K562 (cell line): ENCODE results near the gene ANGPTL7. TPM values are rescaled to one million over a fixed set of nuclear protein-coding genes. Genes with fewer than 3 reads are reported as not detected.

Experiments used
- ATAC-seq: fragments of 200-7000 bp; cut with Tn5 transposase; 3 replicates; pipeline ENCODE4 v1.9.1; 2020; ENCODE audit warnings: moderate library complexity
- BruUV-seq: library from RNA; stranded (reverse); fragments of 400-500 nt; replicated peaks from 2 replicates; lab custom pipeline; 2021; lab: Mats Ljungman, UMichigan
- CTCF ChIA-PET: fragments of 300-600 bp; formaldehyde crosslinking; extraction: SDS; loops from one replicate; lab custom pipeline; 2021; ENCODE audit warnings: low intra/inter-chr PET ratio; lab: Yijun Ruan, JAX
- POLR2A ChIA-PET: fragments of 300-600, 350-650 bp; sonication (Branson Sonifier 250); formaldehyde crosslinking; extraction: SDS; loops from one replicate; lab custom pipeline; 2021; ENCODE audit warnings: antibody characterized with exemption, inconsistent platforms; lab: Yijun Ruan, JAX
- DNase-seq, 4 experiments: peaks; one replicate each; pipeline versions ENCODE4 v3.0.0 to v3.0.0-alpha.2; 2011 to 2018; ENCODE audit warnings: low spot score in 3 of 4, mixed read lengths in 3 of 4; ENCODE audit errors: extremely low read depth in 1 of 4
- FAIRE-seq: peaks from 2 replicates; lab custom pipeline; 2011; peaks lifted over from hg19 to GRCh38; lab: Jason Lieb, UNC
- H2AFZ ChIP-seq: 2 replicates; pipeline ENCODE4 v1.6.0; 2011; ENCODE audit warnings: low read depth, low read length, control low read depth, inconsistent platforms
- H3K27ac ChIP-seq: fragments of 200-600 bp; 3 replicates; pipeline ENCODE4 v1.8.0; 2011; ENCODE audit warnings: low read depth, mild to moderate bottlenecking, control low read depth, inconsistent platforms, low read length, moderate library complexity, mixed read lengths; ENCODE audit errors: extremely low read depth
- H3K27me3 ChIP-seq, 2 experiments: fragments of 300-600 bp in 1 of 2; 2 replicates in 1 of 2; 3 replicates in 1 of 2; pipeline versions ENCODE4 v1.6.0 to v1.8.0; 2011; ENCODE audit warnings: inconsistent platforms in 2 of 2, low read length in 2 of 2, mild to moderate bottlenecking in 1 of 2, mixed read lengths in 1 of 2, moderate library complexity in 1 of 2; ENCODE audit not compliant: control insufficient read depth in 2 of 2, insufficient read depth in 2 of 2
- H3K36me3 ChIP-seq: fragments of 300-600 bp; 3 replicates; pipeline ENCODE4 v1.8.0; 2011; ENCODE audit warnings: mild to moderate bottlenecking, low read length, inconsistent platforms; ENCODE audit not compliant: control insufficient read depth, insufficient read depth
- H3K4me1 ChIP-seq, 2 experiments: fragments of 200-600 bp in 1 of 2; replicated peaks in 1 of 2; 2 replicates in 1 of 2; 3 replicates in 1 of 2; pipeline versions ENCODE4 v1.5.1 to v1.8.0; 2011; ENCODE audit warnings: inconsistent platforms in 2 of 2, low read length in 2 of 2, mild to moderate bottlenecking in 1 of 2, mixed read lengths in 1 of 2, moderate library complexity in 1 of 2; ENCODE audit not compliant: control insufficient read depth in 2 of 2, insufficient read depth in 2 of 2
- H3K4me2 ChIP-seq: 2 replicates; pipeline ENCODE4 v1.6.1; 2011; ENCODE audit warnings: low read length, control low read depth, inconsistent platforms, mixed read lengths; ENCODE audit not compliant: insufficient read depth
- H3K4me3 ChIP-seq: fragments of 200-600 bp; sonication (generic), shearing (Covaris generic); 2 replicates; pipeline ENCODE4 v1.5.1; 2016; ENCODE audit warnings: control low read depth, inconsistent platforms
- H3K79me2 ChIP-seq: fragments of 200-600 bp; 3 replicates; pipeline ENCODE4 v1.8.0; 2011; ENCODE audit warnings: low read length, inconsistent platforms; ENCODE audit not compliant: control insufficient read depth, insufficient read depth
- H3K9ac ChIP-seq, 2 experiments: 2 replicates each; pipeline versions ENCODE4 v1.6.0 to v1.6.1; 2011; ENCODE audit warnings: low read depth in 2 of 2, low read length in 2 of 2, control low read depth in 1 of 2, inconsistent platforms in 1 of 2, mild to moderate bottlenecking in 1 of 2, mixed read lengths in 1 of 2; ENCODE audit not compliant: insufficient read depth in 1 of 2
- H3K9me1 ChIP-seq: one replicate; pipeline ENCODE4 v1.6.0; 2011; ENCODE audit warnings: inconsistent platforms, mild to moderate bottlenecking, low read length, moderate library complexity; ENCODE audit not compliant: control insufficient read depth, insufficient read depth
- H3K9me3 ChIP-seq: replicated peaks from 2 replicates; pipeline ENCODE4 v1.5.1; 2011; ENCODE audit warnings: low read depth, low read length, inconsistent platforms; ENCODE audit not compliant: control insufficient read depth, insufficient read depth
- H4K20me1 ChIP-seq: replicated peaks from 2 replicates; pipeline ENCODE4 v1.6.1; 2011; ENCODE audit warnings: low read length, inconsistent platforms, mixed read lengths; ENCODE audit not compliant: control insufficient read depth, insufficient read depth
- ARID3A ChIP-seq: IDR thresholded peaks from 2 replicates; pipeline ENCODE4 v1.6.1; 2012; ENCODE audit warnings: low read depth, low read length, improper control_type of control experiment, borderline replicate concordance
- CHD2 ChIP-seq: IDR thresholded peaks from 2 replicates; pipeline ENCODE4 v1.6.1; 2011; ENCODE audit warnings: low read depth, low read length
- CTCF ChIP-seq, 3 experiments: IDR thresholded peaks in 2 of 3; conservative IDR thresholded peaks in 1 of 3; 2 replicates each; pipeline ENCODE4 v1.5.1; 2011 to 2012; ENCODE audit warnings: low read length in 3 of 3, mild to moderate bottlenecking in 3 of 3, control low read depth in 2 of 3, improper control_type of control experiment in 1 of 3, inconsistent platforms in 1 of 3, low read depth in 1 of 3, mixed read lengths in 1 of 3, moderate library complexity in 1 of 3; ENCODE audit not compliant: insufficient read depth in 2 of 3
- E2F8 ChIP-seq: fragments of 450-650 bp; IDR thresholded peaks from 2 replicates; pipeline ENCODE4 v1.7.1; 2018; ENCODE audit warnings: mild to moderate bottlenecking, low read depth; ENCODE audit not compliant: partially characterized antibody
- MTA1 ChIP-seq: fragments of 450-650 bp; IDR thresholded peaks from 2 replicates; pipeline ENCODE4 v1.6.1; 2017; ENCODE audit warnings: borderline replicate concordance
- PHB ChIP-seq: fragments of 250-450 bp; sonication (Bioruptor Pico); IDR thresholded peaks from 2 replicates; pipeline ENCODE4 v1.5.0; 2021
- PHTF2 ChIP-seq: fragments of 250-450 bp; sonication (Bioruptor Pico); IDR thresholded peaks from 2 replicates; pipeline ENCODE4 v1.5.0; 2021; ENCODE audit warnings: mild to moderate bottlenecking
- RBFOX2 ChIP-seq: fragments of 200-400 bp; formaldehyde crosslinking; IDR thresholded peaks from 2 replicates; pipeline ENCODE4 v1.6.1; 2017; ENCODE audit warnings: low read depth, mild to moderate bottlenecking, low read length, moderate library complexity
- SIX5 ChIP-seq, 2 experiments: IDR thresholded peaks; 2 replicates each; pipeline ENCODE4 v1.6.1; 2011; ENCODE audit warnings: low read length in 2 of 2, borderline replicate concordance in 1 of 2, low read depth in 1 of 2, mild to moderate bottlenecking in 1 of 2, moderate library complexity in 1 of 2; ENCODE audit not compliant: insufficient read depth in 1 of 2
- SMARCA4 ChIP-seq: fragments of 450-650 bp; IDR thresholded peaks from 2 replicates; pipeline ENCODE4 v1.6.1; 2016
- XRCC4 ChIP-seq: IDR thresholded peaks from one replicate; pipeline ENCODE4 v1.6.1; 2011; ENCODE audit not compliant: insufficient read depth, insufficient read length; ENCODE audit errors: extremely low read depth
- ZBTB26 ChIP-seq: fragments of 450-650 bp; formaldehyde crosslinking; IDR thresholded peaks from 2 replicates; pipeline ENCODE4 v1.4.0; 2022; ENCODE audit warnings: missing genetic modification characterization
- ZFX ChIP-seq: sonication (generic); formaldehyde crosslinking; IDR thresholded peaks from 2 replicates; pipeline ENCODE4 v1.8.0; 2022; ENCODE audit warnings: mild to moderate bottlenecking, missing genetic modification reagents, moderate library complexity
- ZNF239 ChIP-seq: fragments of 250-450 bp; sonication (Bioruptor Pico); IDR thresholded peaks from 2 replicates; pipeline ENCODE4 v1.4.0; 2020; ENCODE audit warnings: mild to moderate bottlenecking
- ZNF830 ChIP-seq: fragments of 250-450 bp; sonication (Bioruptor Pico); IDR thresholded peaks from 2 replicates; pipeline ENCODE4 v1.5.0; 2021; ENCODE audit warnings: mild to moderate bottlenecking
- WGBS: fragments of 100-300 bp; shearing (Covaris generic); methylation state at CpG from one replicate; pipeline ENCODE4 v1.1.6; 2016; ENCODE audit warnings: low coverage, mixed read lengths; ENCODE audit not compliant: insufficient coverage; ENCODE audit errors: missing lambda C conversion rate; 5-methylcytosine and 5-hydroxymethylcytosine counted together
- in situ Hi-C: fragments of 300-500 bp; cut with MboI; formaldehyde crosslinking; loops from 4 replicates; pipeline ENCODE4 v1.15.0; 2018; ENCODE audit warnings: inconsistent platforms, mixed read lengths
- intact Hi-C: fragments of 100-400 bp; cut with micrococcal nuclease; formaldehyde crosslinking; loops from 2 replicates; pipeline ENCODE4 v1.14.2; 2022
- polyA plus RNA-seq, 8 experiments: library from polyadenylated mRNA; depleted of rRNA in 4 of 8; stranded (reverse) in 5 of 8; unstranded in 3 of 8; fragments of >200 nt; fragmentation: Nextera tagmentation in 2 of 8; fragmentation: Illumina TruSeq in 1 of 8; extraction: Ambion mirVana in 2 of 8; extraction: Trizol in 1 of 8; gene quantifications; 2 replicates each; pipeline versions ENCODE4 v1.2.1 to v1.2.3, GENCODE V29; 2011 to 2014; ENCODE audit warnings: inconsistent platforms in 1 of 8, missing spikeins in 1 of 8
- total RNA-seq, 7 experiments: library from RNA; depleted of rRNA in 6 of 7; stranded (reverse); fragments of >200 nt in 6 of 7; fragmentation: Illumina TruSeq in 2 of 7; extraction: Trizol in 2 of 7; gene quantifications; 2 replicates each; pipeline versions ENCODE4 v1.2.1 to v1.2.3, GENCODE V29; 2011 to 2021; ENCODE audit warnings: low replicate concordance in 1 of 7

Gene ANGPTL7
- total and polyA plus RNA-seq, 9 of the 15 experiments (the other 6 are each of a cell fraction or from before 2014, with no cell fraction given) = not detected

- POLR2A ChIA-PET = interaction anchor here (0.6 kb wide), 1 partner anchor 15 kb away, joined by 3 read pairs; no protein-coding TSS in a partner anchor
- no peak for FAIRE-seq
- intact Hi-C loops = no loop called here
- no peak overlapping the region; a peak in 1 of 4 replicates for H3K9ac ChIP-seq
- H3K9me3 ChIP-seq = no peaks in the 10 kb centered on the region
- H3K4me1 ChIP-seq = no peaks in the 10 kb centered on the region
- H4K20me1 ChIP-seq = no peaks in the 10 kb centered on the region
- TF ChIP-seq RBFOX2 = no peak
- TF ChIP-seq CHD2 = no peak
- no peak for TF ChIP-seq ZNF830
- no peak for TF ChIP-seq SMARCA4
- TF ChIP-seq MTA1 = no peak
- TF ChIP-seq ZNF239 (CRISPR knock-in tag) = no peak
- TF ChIP-seq CTCF (IDR thresholded peaks at IDR 0.05 in 2 of 3, conservative IDR thresholded peaks at IDR 0.05 in 1 of 3; ENCODE audit: insufficient read depth in 2 of 3, low read depth in 1 of 3, low read length in 3 of 3) = no peak
- no peak for TF ChIP-seq PHTF2 (CRISPR knock-in tag)
- TF ChIP-seq E2F8 = no peak
- TF ChIP-seq SIX5 (IDR thresholded peaks at IDR 0.05; ENCODE audit: borderline replicate concordance in 1 of 2, insufficient read depth in 1 of 2, low read depth in 1 of 2, low read length in 2 of 2) = no peak
- TF ChIP-seq ZFX (CRISPR knock-in tag) = no peak
- TF ChIP-seq ZBTB26 (CRISPR knock-in tag) = no peak
- TF ChIP-seq ARID3A = no peak
- no peak for TF ChIP-seq XRCC4
- no peak for TF ChIP-seq PHB (CRISPR knock-in tag)
- H3K27ac ChIP-seq = no peak overlapping the region
- no peak overlapping the region for H3K4me3 ChIP-seq
- no peaks in the 10 kb centered on the region for H3K9me1 ChIP-seq
- DNase-seq = no peak
- H3K79me2 ChIP-seq = no peaks in the 10 kb centered on the region
- no peak for ATAC-seq
- in situ Hi-C loops = no loop called here
- H3K36me3 ChIP-seq = peaks cover 94% of the 10 kb centered on the region
- H3K4me2 ChIP-seq = no peak overlapping the region
- H3K27me3 ChIP-seq = no peaks in the 10 kb centered on the region
- no TSS peak for BruUV-seq
- CTCF ChIA-PET = no interaction called here
- WGBS = 90% methylated on average over 11 of the region's 11 CpGs
- no peak overlapping the region for H2AFZ ChIP-seq
Observed at GRCh38 chr1:11193376-11193775, 4.2 kb downstream of the ANGPTL7 start.
